HCT116 (cell line): ENCODE results near the gene LHX3. TPM values are rescaled to one million over a fixed set of nuclear protein-coding genes. Genes with fewer than 3 reads are reported as not detected.

Experiments
- ATAC-seq: fragments of 200-7000 bp; cut with Tn5 transposase; 2 replicates; pipeline ENCODE4 v1.9.1; 2020; ENCODE audit warnings: mild to moderate bottlenecking, moderate library complexity
- BruUV-seq: library from RNA; stranded (reverse); fragments of 400-500 nt; replicated peaks from 2 replicates; lab custom pipeline; 2021; lab: Mats Ljungman, UMichigan
- CTCF ChIA-PET: fragments of 300-600 bp; sonication (Branson Sonifier 250); formaldehyde crosslinking; loops from one replicate; lab custom pipeline; 2021; ENCODE audit warnings: antibody characterized with exemption; lab: Charles Lee
- POLR2A ChIA-PET: fragments of 300-600, 350-600 bp; sonication (Branson Sonifier 250); formaldehyde crosslinking; loops from one replicate; lab custom pipeline; 2021; ENCODE audit warnings: antibody characterized with exemption; lab: Charles Lee
- RAD21 ChIA-PET, 2 experiments: fragments of 300-600 bp; sonication (Branson Sonifier 250); formaldehyde crosslinking; loops; one replicate each; lab custom pipeline; 2023; ENCODE audit warnings: low total read pairs in 2 of 2; ENCODE audit not compliant: uncharacterized antibody in 2 of 2, unreplicated experiment in 2 of 2, low non-redundant PET in 1 of 2; lab: Charles Lee
- DNase-seq: peaks from one replicate; pipeline ENCODE4 v3.0.0-alpha.2; 2010; ENCODE audit warnings: low read depth, low spot score
- H2AFZ ChIP-seq: fragments of 200-600 bp; shearing (Covaris generic), sonication (generic); 2 replicates; pipeline ENCODE4 v1.6.1; 2017; ENCODE audit warnings: low read depth, mixed run types, mixed read lengths, antibody characterized with exemption, low read length; ENCODE audit not compliant: poor library complexity, severe bottlenecking
- H3K27ac ChIP-seq: 2 replicates; pipeline ENCODE4 v1.5.1; 2012; ENCODE audit warnings: low read depth, low read length
- H3K27me3 ChIP-seq: fragments of 200-600 bp; sonication (generic); 2 replicates; pipeline ENCODE4 v1.6.1; 2016; ENCODE audit warnings: mixed run types, low read length, mixed read lengths; ENCODE audit not compliant: insufficient read depth
- H3K36me3 ChIP-seq, 2 experiments: fragments of 200-500 bp in 1 of 2; fragments of 200-600 bp in 1 of 2; sonication (Bioruptor generic) in 1 of 2; sonication (generic) in 1 of 2; 2 replicates each; pipeline versions ENCODE4 v1.5.1 to v1.6.1; 2014 to 2016; ENCODE audit warnings: low read length in 2 of 2, inconsistent platforms in 1 of 2, mixed read lengths in 1 of 2, mixed run types in 1 of 2; ENCODE audit not compliant: insufficient read depth in 2 of 2, control insufficient read depth in 1 of 2
- H3K4me1 ChIP-seq, 2 experiments: fragments of 200-600 bp in 1 of 2; sonication (generic) in 1 of 2; 2 replicates each; pipeline versions ENCODE4 v1.5.1 to v1.6.1; 2012 to 2017; ENCODE audit warnings: low read length in 2 of 2, inconsistent platforms in 1 of 2, mild to moderate bottlenecking in 1 of 2, mixed read lengths in 1 of 2, mixed run types in 1 of 2, moderate library complexity in 1 of 2; ENCODE audit not compliant: insufficient read depth in 2 of 2, control insufficient read depth in 1 of 2
- H3K4me2 ChIP-seq: fragments of 200-600 bp; sonication (generic); 2 replicates; pipeline ENCODE4 v1.6.1; 2017; ENCODE audit warnings: mixed run types, low read length, mixed read lengths
- H3K4me3 ChIP-seq, 2 experiments: fragments of 200-600 bp in 1 of 2; sonication (generic) in 1 of 2; replicated peaks in 1 of 2; 2 replicates each; pipeline ENCODE4 v1.5.1; 2011 to 2016; ENCODE audit warnings: low read length in 2 of 2, control low read depth in 1 of 2, low read depth in 1 of 2, mild to moderate bottlenecking in 1 of 2, mixed read lengths in 1 of 2, mixed run types in 1 of 2
- H3K79me2 ChIP-seq: fragments of 200-600 bp; sonication (generic); 2 replicates; pipeline ENCODE4 v1.6.1; 2017; ENCODE audit warnings: mild to moderate bottlenecking, mixed run types, low read length, moderate library complexity, mixed read lengths; ENCODE audit not compliant: insufficient read depth
- H3K9ac ChIP-seq: fragments of 200-600 bp; sonication (generic); 2 replicates; pipeline ENCODE4 v1.6.1; 2016; ENCODE audit warnings: low read length, mixed read lengths
- H3K9me2 ChIP-seq: fragments of 200-600 bp; sonication (generic), shearing (Covaris generic); 2 replicates; pipeline ENCODE4 v1.6.1; 2017; ENCODE audit warnings: mixed run types, mild to moderate bottlenecking, moderate library complexity; ENCODE audit not compliant: insufficient read depth
- H3K9me3 ChIP-seq, 2 experiments: fragments of 200-500 bp in 1 of 2; fragments of 200-600 bp in 1 of 2; sonication (Bioruptor generic) in 1 of 2; sonication (generic) in 1 of 2; 2 replicates each; pipeline ENCODE4 v1.6.1; 2014 to 2017; ENCODE audit warnings: low read length in 2 of 2, mixed read lengths in 2 of 2, inconsistent platforms in 1 of 2, low read depth in 1 of 2, mild to moderate bottlenecking in 1 of 2, mixed run types in 1 of 2, moderate library complexity in 1 of 2; ENCODE audit not compliant: control insufficient read depth in 1 of 2, insufficient read depth in 1 of 2
- H4K20me1 ChIP-seq: fragments of 200-600 bp; sonication (generic), shearing (Covaris generic); 2 replicates; pipeline ENCODE4 v1.6.1; 2017; ENCODE audit warnings: mixed run types, mild to moderate bottlenecking, moderate library complexity; ENCODE audit not compliant: insufficient read depth
- CBX3 ChIP-seq: IDR thresholded peaks from 2 replicates; pipeline ENCODE4 v1.6.1; 2012; ENCODE audit warnings: low read depth
- CTCF ChIP-seq, 3 experiments: fragments of 200-600 bp in 1 of 3; sonication (generic) in 1 of 3; IDR thresholded peaks in 2 of 3; conservative IDR thresholded peaks in 1 of 3; 2 replicates each; pipeline ENCODE4 v1.5.1; 2012 to 2017; ENCODE audit warnings: low read depth in 2 of 3, low read length in 2 of 3, antibody characterized with exemption in 1 of 3, borderline replicate concordance in 1 of 3, control low read depth in 1 of 3, mild to moderate bottlenecking in 1 of 3, mixed read lengths in 1 of 3, mixed run types in 1 of 3, moderate library complexity in 1 of 3; ENCODE audit not compliant: insufficient read depth in 1 of 3
- FOSL1 ChIP-seq: IDR thresholded peaks from 2 replicates; pipeline ENCODE4 v1.6.1; 2012; ENCODE audit warnings: low read depth
- POLR2AphosphoS5 ChIP-seq: IDR thresholded peaks from 2 replicates; pipeline ENCODE4 v1.6.1; 2011; ENCODE audit warnings: mild to moderate bottlenecking, low read depth, low read length, moderate library complexity
- YY1 ChIP-seq: IDR thresholded peaks from 2 replicates; pipeline ENCODE4 v1.6.1; 2011; ENCODE audit warnings: low read length, low read depth, moderate library complexity, mild to moderate bottlenecking; ENCODE audit not compliant: insufficient replicate concordance; ENCODE audit errors: extremely low read depth
- ZBTB33 ChIP-seq: IDR thresholded peaks from 2 replicates; pipeline ENCODE4 v1.6.1; 2011; ENCODE audit warnings: mild to moderate bottlenecking, low read length, moderate library complexity; ENCODE audit not compliant: insufficient replicate concordance; ENCODE audit errors: extremely low read depth
- intact Hi-C: fragments of 100-400 bp; cut with micrococcal nuclease; formaldehyde crosslinking; loops from 2 replicates; pipeline ENCODE4 v1.10.0; 2022
- total RNA-seq: library from RNA; stranded (reverse); gene quantifications from one replicate; pipeline ENCODE4 v1.2.1, GENCODE V29; 2021; ENCODE audit not compliant: unreplicated experiment

LHX3 gene
- total RNA-seq, 1 experiment from 2014 or later = not detected

GRCh38 chr9:136253246-136254130, 48.6 kb upstream of the LHX3 start:
- Histone ChIP-seq H3K27ac (no peak overlapping the region; the same call in 1 of the 2 replicates), H3K9me3 (no peaks in the 10 kb centered on the region), H3K27me3 (no peaks in the 10 kb centered on the region), H4K20me1 (no peaks in the 10 kb centered on the region), H3K4me1 (peaks cover 10 to 21% of the 10 kb centered on the region in 2 experiments; a peak in 3 of 4 replicates), H3K79me2 (no peaks in the 10 kb centered on the region), H3K9me2 (no peaks in the 10 kb centered on the region), H3K36me3 (no peaks in the 10 kb centered on the region), H2AFZ (no peak overlapping the region), H3K9ac (no peak overlapping the region), H3K4me3 (no peak overlapping the region), H3K4me2 (no peak overlapping the region)
- no peak for ATAC-seq
- DNase-seq = no peak
- ChIA-PET CTCF (no interaction called here), RAD21 (no interaction called here), POLR2A (interaction anchor here (1.3 to 1.5 kb wide), 2 partner anchors 14 kb away, joined by 4 to 6 read pairs; no protein-coding TSS in a partner anchor)
- TF ChIP-seq ZBTB33 = no peak
- TF ChIP-seq CTCF (IDR thresholded peaks at IDR 0.05 in 2 of 3, conservative IDR thresholded peaks at IDR 0.05 in 1 of 3; ENCODE audit: borderline replicate concordance in 1 of 3, insufficient read depth in 1 of 3, low read depth in 2 of 3, low read length in 2 of 3) = no peak
- TF ChIP-seq YY1 = no peak
- TF ChIP-seq CBX3 = no peak
- TF ChIP-seq POLR2AphosphoS5 = no peak
- TF ChIP-seq FOSL1 = no peak
- intact Hi-C loops = no loop called here
- BruUV-seq = no TSS peak
